ENCODE measurements around the gene PHYHD1. TPM values are rescaled to one million over a fixed set of nuclear protein-coding genes. Genes with fewer than 3 reads are reported as not detected.

PHYHD1 gene
- polyA plus RNA-seq, 1 of the 3 experiments (the other 2 are of a cell fraction) = not detected

DNA sequence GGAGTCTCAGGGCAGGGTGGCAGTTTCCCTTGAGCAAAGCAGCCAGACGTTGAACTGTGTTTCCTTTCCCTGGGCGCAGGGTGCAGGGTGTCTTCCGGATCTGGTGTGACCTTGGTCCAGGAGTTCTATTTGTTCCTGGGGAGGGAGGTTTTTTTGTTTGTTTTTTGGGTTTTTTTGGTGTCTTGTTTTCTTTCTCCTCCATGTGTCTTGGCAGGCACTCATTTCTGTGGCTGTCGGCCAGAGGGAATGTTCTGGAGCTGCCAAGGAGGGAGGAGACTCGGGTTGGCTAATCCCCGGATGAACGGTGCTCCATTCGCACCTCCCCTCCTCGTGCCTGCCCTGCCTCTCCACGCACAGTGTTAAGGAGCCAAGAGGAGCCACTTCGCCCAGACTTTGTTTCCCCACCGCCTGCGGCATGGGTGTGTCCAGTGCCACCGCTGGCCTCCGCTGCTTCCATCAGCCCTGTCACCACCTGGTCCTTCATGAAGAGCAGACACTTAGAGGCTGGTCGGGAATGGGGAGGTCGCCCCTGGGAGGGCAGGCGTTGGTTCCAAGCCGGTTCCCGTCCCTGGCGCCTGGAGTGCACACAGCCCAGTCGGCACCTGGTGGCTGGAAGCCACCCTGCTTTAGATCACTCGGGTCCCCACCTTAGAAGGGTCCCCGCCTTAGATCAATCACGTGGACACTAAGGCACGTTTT, 3.5 kb upstream of the PHYHD1 start:
- ChIA-PET POLR2A (no interaction called here), CTCF (interaction anchor here (1.0 to 2.7 kb wide), 4 partner anchors 10 to 54 kb away, joined by 3 to 11 read pairs (median 6); no protein-coding TSS in a partner anchor)
- Histone ChIP-seq H2AFZ (ENCODE audit: low read depth) (no peak overlapping the region), H3K4me3 (ENCODE audit: low read depth in 2 of 2, low read length in 1 of 2) (no peak overlapping the region), H3K27ac (ENCODE audit: low read depth in 2 of 2, low read length in 1 of 2) (no peak overlapping the region), H3F3A (replicated peaks; ENCODE audit: insufficient read depth) (no peaks in the 10 kb centered on the region), H3K4me1 (ENCODE audit: control insufficient read depth in 1 of 2, insufficient read depth in 2 of 2, low read depth in 1 of 2, low read length in 1 of 2) (peaks cover 0 to 9% of the 10 kb centered on the region in 2 experiments; a peak in 2 of 4 replicates), H3K4me2 (no peak overlapping the region), H4K20me1 (ENCODE audit: insufficient read depth) (no peaks in the 10 kb centered on the region), H3K27me3 (ENCODE audit: insufficient read depth) (no peaks in the 10 kb centered on the region), H3K79me2 (ENCODE audit: insufficient read depth) (peaks cover 31% of the 10 kb centered on the region), H3K36me3 (replicated peaks in 1 of 2; ENCODE audit: control insufficient read depth in 1 of 2, insufficient read depth in 2 of 2, low read length in 1 of 2) (peaks cover 4 to 26% of the 10 kb centered on the region in 2 experiments), H3K9me3 (no peaks in the 10 kb centered on the region), H3K9me2 (no peaks in the 10 kb centered on the region), H3K9ac (no peak overlapping the region)
- DNase-seq = no peak
- 87% methylated on average over 20 of the region's 26 CpGs for WGBS (ENCODE audit: low lambda C conversion rate)
- no peak for TF ChIP-seq CHD2 (IDR thresholded peaks at IDR 0.05; ENCODE audit: low read length, partially characterized antibody)
- TF ChIP-seq GABPA (IDR thresholded peaks at IDR 0.05; ENCODE audit: low read depth) = no peak
- TF ChIP-seq, protein P1, sequence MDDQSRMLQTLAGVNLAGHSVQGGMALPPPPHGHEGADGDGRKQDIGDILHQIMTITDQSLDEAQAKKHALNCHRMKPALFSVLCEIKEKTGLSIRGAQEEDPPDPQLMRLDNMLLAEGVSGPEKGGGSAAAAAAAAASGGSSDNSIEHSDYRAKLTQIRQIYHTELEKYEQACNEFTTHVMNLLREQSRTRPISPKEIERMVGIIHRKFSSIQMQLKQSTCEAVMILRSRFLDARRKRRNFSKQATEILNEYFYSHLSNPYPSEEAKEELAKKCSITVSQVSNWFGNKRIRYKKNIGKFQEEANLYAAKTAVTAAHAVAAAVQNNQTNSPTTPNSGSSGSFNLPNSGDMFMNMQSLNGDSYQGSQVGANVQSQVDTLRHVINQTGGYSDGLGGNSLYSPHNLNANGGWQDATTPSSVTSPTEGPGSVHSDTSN (IDR thresholded peaks at IDR 0.05) = no peak
- TF ChIP-seq, protein P2, sequence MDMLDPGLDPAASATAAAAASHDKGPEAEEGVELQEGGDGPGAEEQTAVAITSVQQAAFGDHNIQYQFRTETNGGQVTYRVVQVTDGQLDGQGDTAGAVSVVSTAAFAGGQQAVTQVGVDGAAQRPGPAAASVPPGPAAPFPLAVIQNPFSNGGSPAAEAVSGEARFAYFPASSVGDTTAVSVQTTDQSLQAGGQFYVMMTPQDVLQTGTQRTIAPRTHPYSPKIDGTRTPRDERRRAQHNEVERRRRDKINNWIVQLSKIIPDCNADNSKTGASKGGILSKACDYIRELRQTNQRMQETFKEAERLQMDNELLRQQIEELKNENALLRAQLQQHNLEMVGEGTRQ (IDR thresholded peaks at IDR 0.05; ENCODE audit: borderline replicate concordance, low read depth, low read length) = no peak
- TF ChIP-seq, protein P3, sequence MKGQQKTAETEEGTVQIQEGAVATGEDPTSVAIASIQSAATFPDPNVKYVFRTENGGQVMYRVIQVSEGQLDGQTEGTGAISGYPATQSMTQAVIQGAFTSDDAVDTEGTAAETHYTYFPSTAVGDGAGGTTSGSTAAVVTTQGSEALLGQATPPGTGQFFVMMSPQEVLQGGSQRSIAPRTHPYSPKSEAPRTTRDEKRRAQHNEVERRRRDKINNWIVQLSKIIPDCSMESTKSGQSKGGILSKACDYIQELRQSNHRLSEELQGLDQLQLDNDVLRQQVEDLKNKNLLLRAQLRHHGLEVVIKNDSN (IDR thresholded peaks at IDR 0.05; ENCODE audit: borderline replicate concordance, low read depth) = no peak
- no peak for TF ChIP-seq SIN3A (IDR thresholded peaks at IDR 0.05; ENCODE audit: borderline replicate concordance, low read depth, low read length)

DNA sequence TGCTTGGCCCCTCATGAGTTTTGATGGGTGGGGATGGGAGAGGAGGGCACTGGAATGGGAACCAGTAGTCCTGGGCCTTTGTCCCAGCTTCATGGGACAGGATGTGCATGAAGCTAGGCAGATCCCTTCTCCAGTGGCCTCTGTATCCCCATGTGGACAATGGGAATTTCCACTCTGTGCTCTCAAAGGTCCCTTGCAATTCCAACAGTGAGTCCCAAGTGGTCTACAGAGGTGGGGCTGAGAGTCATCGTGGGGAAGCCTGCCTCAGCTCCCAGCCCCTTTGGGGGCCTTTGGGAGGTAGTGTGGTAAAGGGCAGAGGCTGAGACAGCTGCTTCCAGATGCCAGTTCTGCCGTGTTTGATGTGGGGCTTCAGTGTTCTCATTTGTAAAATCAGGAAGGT, 1.9 kb upstream of the PHYHD1 start:
- no peak overlapping the region for H3K9ac ChIP-seq
- CTCF ChIA-PET = interaction anchor here (1.8 kb wide), 1 partner anchor 9 kb away, joined by 9 read pairs; no protein-coding TSS in a partner anchor
- no peak overlapping the region for H3K27ac ChIP-seq (ENCODE audit: low read depth in 2 of 2, low read length in 1 of 2)
- TF ChIP-seq, protein P2 (IDR thresholded peaks at IDR 0.05; ENCODE audit: borderline replicate concordance, low read depth, low read length) = no peak
- TF ChIP-seq EP300 (IDR thresholded peaks at IDR 0.05; ENCODE audit: borderline replicate concordance in 1 of 2, low read depth in 1 of 2, low read length in 1 of 2) (no peak), ELF1 (IDR thresholded peaks at IDR 0.05) (no peak), EZH2phosphoT487 (IDR thresholded peaks at IDR 0.05; ENCODE audit: borderline replicate concordance, low read depth) (no peak), GABPA (IDR thresholded peaks at IDR 0.05; ENCODE audit: low read depth) (no peak), FOSL2 (IDR thresholded peaks at IDR 0.05; ENCODE audit: borderline replicate concordance, low read depth) (no peak)
- TF ChIP-seq, protein P4, sequence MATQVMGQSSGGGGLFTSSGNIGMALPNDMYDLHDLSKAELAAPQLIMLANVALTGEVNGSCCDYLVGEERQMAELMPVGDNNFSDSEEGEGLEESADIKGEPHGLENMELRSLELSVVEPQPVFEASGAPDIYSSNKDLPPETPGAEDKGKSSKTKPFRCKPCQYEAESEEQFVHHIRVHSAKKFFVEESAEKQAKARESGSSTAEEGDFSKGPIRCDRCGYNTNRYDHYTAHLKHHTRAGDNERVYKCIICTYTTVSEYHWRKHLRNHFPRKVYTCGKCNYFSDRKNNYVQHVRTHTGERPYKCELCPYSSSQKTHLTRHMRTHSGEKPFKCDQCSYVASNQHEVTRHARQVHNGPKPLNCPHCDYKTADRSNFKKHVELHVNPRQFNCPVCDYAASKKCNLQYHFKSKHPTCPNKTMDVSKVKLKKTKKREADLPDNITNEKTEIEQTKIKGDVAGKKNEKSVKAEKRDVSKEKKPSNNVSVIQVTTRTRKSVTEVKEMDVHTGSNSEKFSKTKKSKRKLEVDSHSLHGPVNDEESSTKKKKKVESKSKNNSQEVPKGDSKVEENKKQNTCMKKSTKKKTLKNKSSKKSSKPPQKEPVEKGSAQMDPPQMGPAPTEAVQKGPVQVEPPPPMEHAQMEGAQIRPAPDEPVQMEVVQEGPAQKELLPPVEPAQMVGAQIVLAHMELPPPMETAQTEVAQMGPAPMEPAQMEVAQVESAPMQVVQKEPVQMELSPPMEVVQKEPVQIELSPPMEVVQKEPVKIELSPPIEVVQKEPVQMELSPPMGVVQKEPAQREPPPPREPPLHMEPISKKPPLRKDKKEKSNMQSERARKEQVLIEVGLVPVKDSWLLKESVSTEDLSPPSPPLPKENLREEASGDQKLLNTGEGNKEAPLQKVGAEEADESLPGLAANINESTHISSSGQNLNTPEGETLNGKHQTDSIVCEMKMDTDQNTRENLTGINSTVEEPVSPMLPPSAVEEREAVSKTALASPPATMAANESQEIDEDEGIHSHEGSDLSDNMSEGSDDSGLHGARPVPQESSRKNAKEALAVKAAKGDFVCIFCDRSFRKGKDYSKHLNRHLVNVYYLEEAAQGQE (IDR thresholded peaks at IDR 0.05; ENCODE audit: low read depth, low read length) = no peak
- TF ChIP-seq, protein P3 (IDR thresholded peaks at IDR 0.05; ENCODE audit: borderline replicate concordance, low read depth) = no peak
- TF ChIP-seq, protein P5, sequence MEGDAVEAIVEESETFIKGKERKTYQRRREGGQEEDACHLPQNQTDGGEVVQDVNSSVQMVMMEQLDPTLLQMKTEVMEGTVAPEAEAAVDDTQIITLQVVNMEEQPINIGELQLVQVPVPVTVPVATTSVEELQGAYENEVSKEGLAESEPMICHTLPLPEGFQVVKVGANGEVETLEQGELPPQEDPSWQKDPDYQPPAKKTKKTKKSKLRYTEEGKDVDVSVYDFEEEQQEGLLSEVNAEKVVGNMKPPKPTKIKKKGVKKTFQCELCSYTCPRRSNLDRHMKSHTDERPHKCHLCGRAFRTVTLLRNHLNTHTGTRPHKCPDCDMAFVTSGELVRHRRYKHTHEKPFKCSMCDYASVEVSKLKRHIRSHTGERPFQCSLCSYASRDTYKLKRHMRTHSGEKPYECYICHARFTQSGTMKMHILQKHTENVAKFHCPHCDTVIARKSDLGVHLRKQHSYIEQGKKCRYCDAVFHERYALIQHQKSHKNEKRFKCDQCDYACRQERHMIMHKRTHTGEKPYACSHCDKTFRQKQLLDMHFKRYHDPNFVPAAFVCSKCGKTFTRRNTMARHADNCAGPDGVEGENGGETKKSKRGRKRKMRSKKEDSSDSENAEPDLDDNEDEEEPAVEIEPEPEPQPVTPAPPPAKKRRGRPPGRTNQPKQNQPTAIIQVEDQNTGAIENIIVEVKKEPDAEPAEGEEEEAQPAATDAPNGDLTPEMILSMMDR (IDR thresholded peaks at IDR 0.05) = no peak

More for the DNA sequence above, 1.9 kb upstream of the PHYHD1 start:
- WGBS (ENCODE audit: low lambda C conversion rate) = 94% methylated on average over 2 of the region's 2 CpGs
- DNase-seq = no peak
- no peaks in the 10 kb centered on the region for H3K27me3 ChIP-seq (ENCODE audit: insufficient read depth)
- POLR2A ChIA-PET = no interaction called here
- peaks cover 16% of the 10 kb centered on the region for H3K79me2 ChIP-seq (ENCODE audit: insufficient read depth)
- H3K36me3 ChIP-seq (replicated peaks in 1 of 2; ENCODE audit: control insufficient read depth in 1 of 2, insufficient read depth in 2 of 2, low read length in 1 of 2) = peaks cover 4 to 26% of the 10 kb centered on the region in 2 experiments
- no peaks in the 10 kb centered on the region for H3K9me2 ChIP-seq
- no peaks in the 10 kb centered on the region for H4K20me1 ChIP-seq (ENCODE audit: insufficient read depth)
- no peaks in the 10 kb centered on the region; a peak in 2 of 4 replicates for H3K4me1 ChIP-seq (ENCODE audit: control insufficient read depth in 1 of 2, insufficient read depth in 2 of 2, low read depth in 1 of 2, low read length in 1 of 2)
- no peaks in the 10 kb centered on the region for H3K9me3 ChIP-seq
- no peak overlapping the region for H2AFZ ChIP-seq (ENCODE audit: low read depth)
- H3F3A ChIP-seq (replicated peaks; ENCODE audit: insufficient read depth) = no peaks in the 10 kb centered on the region
- H3K4me2 ChIP-seq = no peak overlapping the region
- H3K4me3 ChIP-seq (ENCODE audit: low read depth in 2 of 2, low read length in 1 of 2) = no peak overlapping the region

Measured in SK-N-SH (cell line).